Fibroblast of villous mesenchyme (primary cell): Measurements from ENCODE around the gene TYK2. TPM values are rescaled to one million over a fixed set of nuclear protein-coding genes. Genes with fewer than 3 reads are reported as not detected.

ENCODE experiments used
- DNase-seq: peaks from one replicate; pipeline ENCODE4 v3.0.0-alpha.2; 2010; ENCODE audit warnings: low read depth
- H3K4me3 ChIP-seq: 2 replicates; pipeline ENCODE4 v1.5.1; 2011; ENCODE audit warnings: low read depth, mild to moderate bottlenecking, low read length
- total RNA-seq: library from RNA; depleted of rRNA; stranded (reverse); fragments of >200 nt; gene quantifications from 2 replicates; pipeline ENCODE4 v1.2.3, GENCODE V29; 2012
- TF ChIP-seq, protein P1 (sequence below): IDR thresholded peaks from 2 replicates; pipeline ENCODE4 v1.5.1; 2012; ENCODE audit warnings: low read depth, mild to moderate bottlenecking, low read length; ENCODE audit not compliant: insufficient read depth

Gene TYK2
- total RNA-seq, 1 donor, result 83.8 TPM

DNA sequence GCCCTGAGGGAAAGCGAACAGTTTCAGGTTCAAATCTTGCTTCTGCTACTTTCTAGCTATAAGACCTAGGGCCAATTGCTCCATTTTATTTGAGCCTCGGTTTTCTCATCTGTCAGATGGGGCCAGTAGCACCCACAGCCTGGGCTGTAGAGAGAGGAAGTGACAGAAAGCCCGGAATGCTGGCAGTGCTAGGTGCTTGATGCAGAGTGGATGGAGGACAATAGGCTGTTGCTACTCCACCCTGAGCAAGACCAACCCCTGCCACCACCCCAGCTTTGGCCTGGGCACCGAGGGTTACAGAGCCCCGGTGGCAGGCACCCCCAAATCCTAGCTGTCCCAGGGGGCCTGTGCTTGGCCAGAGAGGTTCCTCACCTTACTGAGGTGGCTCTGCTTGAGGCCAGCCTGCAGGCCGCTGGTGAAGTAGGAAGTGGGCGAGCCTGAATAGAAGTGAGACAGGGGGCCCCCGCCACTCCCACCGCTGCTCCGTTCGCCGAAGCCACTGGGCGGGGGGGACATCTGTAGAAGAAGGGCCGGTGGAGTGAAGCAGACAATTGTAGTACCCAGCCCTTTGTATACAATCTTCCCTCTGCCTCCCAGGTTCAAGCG is 62.4 kb downstream of the TYK2 start:
- TF ChIP-seq, protein P1, sequence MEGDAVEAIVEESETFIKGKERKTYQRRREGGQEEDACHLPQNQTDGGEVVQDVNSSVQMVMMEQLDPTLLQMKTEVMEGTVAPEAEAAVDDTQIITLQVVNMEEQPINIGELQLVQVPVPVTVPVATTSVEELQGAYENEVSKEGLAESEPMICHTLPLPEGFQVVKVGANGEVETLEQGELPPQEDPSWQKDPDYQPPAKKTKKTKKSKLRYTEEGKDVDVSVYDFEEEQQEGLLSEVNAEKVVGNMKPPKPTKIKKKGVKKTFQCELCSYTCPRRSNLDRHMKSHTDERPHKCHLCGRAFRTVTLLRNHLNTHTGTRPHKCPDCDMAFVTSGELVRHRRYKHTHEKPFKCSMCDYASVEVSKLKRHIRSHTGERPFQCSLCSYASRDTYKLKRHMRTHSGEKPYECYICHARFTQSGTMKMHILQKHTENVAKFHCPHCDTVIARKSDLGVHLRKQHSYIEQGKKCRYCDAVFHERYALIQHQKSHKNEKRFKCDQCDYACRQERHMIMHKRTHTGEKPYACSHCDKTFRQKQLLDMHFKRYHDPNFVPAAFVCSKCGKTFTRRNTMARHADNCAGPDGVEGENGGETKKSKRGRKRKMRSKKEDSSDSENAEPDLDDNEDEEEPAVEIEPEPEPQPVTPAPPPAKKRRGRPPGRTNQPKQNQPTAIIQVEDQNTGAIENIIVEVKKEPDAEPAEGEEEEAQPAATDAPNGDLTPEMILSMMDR, result no peak
- DNase-seq, result no peak
- no peak overlapping the region for H3K4me3 ChIP-seq

DNA sequence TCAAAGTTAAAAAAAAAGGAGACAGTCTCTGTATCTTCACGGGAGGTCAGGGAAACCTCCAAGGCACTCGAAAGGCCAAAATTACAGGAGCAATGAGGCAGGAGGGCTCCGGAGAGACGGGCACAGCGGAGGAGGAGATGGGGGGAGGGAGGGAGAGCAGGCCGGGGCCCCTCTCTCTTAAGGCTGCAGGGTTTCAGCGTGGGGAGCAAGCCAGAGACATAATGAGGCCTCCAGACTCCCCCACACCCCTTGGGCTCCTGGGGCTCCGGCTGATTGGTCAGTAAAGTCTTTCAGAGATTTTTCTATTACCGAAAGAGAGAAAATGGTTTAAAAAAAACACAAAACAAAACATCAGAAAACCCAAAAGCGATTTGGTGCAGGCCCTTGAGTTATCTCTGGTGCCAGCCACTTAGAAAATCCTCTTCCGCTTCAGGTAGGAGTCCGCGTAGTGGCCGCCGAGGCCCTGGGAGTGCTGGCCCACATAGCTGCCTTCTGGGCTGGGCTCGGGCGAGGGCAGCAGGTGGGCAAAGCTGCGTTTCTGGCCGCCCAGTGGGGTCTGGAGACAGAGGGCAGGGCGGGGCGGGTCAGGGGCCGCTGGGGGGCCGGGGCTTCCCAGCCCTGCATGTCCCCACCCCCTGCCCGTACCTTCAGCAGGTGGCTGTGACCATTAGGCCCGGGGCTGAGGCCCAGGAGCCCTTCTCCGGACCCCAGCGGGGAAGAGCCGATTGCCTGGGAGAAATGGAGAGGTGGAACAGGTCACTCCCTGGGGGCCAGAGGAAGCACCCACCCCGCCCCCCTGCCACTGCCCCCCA is 63.1 kb downstream of the TYK2 start:
- TF ChIP-seq, protein P1, result no peak
- DNase-seq, result no peak
- H3K4me3 ChIP-seq, result no peak overlapping the region

DNA sequence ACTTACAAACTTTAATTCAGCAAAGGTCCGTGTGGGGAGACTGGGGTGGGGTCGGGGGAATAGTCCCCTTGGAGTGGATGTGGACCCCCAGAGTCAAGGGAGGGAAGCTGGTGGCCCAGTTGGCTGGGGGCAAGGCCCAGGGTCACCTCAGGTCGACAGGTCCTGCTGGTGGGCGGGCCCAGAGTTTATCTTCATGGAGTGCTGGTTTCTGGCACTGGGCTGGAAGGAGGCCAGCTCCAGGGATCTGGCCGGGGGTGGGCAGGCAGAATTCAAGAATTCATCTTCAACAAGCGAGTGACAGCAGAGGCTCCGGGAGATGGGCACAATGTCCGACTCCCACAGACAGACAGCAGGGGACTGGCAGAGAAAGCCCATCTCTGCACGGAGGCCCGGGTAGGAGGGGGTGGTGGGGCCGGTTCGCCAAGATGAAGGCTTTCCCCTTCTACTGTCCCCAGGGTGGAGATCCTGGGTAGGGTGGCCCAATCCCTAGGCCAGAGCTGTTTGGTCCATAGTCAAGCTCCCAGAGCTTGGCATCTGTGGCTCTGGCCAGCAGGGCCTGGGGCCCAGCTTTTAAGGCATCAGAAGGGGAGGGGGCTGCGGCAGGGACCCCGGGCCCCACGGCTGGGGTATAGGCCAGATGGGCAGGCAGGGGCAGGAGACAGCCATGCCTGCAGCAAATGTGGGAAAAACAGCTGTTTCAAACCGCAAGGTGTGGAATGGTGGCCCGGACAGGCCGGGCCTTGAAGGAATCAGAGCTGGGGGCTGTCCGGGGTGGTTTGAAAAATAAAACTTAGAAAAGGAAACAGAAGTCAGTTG is 63.9 kb downstream of the TYK2 start:
- no peak for DNase-seq
- H3K4me3 ChIP-seq, result no peak overlapping the region
- TF ChIP-seq, protein P1, result no peak

DNA sequence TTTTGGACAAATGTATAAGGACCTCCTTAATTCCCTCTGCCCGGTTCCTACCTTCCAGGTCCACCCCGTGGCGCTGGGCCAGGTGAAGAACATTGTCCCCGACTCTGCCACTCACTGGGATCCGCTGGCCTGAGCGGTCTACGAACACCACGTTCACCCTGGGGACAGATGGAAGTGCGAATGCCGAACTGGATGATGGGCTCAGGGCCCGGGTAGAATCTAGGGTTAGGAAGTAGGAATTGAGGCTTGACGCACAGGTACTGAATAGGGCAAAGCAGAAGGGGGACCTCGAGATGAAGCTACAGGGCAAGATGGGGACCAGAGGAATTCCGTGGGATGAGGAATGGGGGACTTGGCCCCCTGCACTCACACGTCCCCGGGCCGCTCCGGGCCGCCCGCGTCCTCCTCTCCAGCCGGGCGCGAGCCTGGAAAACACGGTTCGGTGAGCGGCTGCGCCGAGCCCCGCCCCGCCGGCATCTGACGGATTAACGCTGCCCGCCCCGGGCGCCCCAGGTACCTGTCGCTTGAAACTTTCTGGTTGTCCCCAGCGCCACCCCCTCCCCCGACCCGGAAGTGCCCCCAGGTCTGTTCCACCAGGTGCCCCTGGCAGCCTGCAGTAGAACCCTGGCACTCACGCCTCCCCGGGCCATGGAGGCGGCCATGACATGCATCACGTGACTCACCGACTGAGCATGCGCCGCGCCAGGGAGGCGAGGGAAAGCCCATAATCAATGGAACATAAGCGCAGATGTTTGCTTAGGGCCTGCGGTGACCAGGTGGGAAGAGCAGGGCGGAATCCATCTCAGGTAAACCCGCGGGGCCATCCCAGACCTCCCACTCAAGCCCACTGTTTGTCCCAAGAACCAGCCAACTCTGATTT is 64.8 kb downstream of the TYK2 start, which contains the start of gene FDX2:
TSS of gene FDX2 (minus strand) at position 681 of the 880 bp plus-strand sequence. CDS start at position 662, 19 bp downstream.
- DNase-seq, result peak; percentile 74
- TF ChIP-seq, protein P1, result no peak
- H3K4me3 ChIP-seq, result peak within 1 kb of the TSS; percentile 70

DNA sequence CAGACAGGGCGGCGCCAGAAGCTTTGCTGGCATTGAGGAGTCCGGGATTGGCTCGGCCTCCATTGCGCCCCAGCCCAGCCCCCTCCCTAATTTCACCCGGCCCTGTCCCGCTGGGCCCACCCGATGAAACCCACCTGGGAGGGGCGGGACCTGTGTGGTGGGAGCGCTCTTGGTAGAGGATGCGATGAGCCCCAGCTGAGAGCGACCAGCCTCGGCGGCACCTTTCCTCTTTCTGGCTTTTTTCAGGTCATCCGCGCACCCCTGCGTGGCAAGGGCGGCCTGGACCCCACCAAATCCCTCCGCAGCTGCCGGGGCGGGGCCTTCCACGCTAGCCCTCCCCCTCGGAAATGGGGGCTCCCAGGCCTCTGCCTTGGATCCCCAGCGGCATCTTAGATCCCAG is 70.9 kb downstream of the TYK2 start, which contains the start of gene ZGLP1:
TSS of gene ZGLP1 (minus strand) at position 393 of the 400 bp plus-strand sequence.
- H3K4me3 ChIP-seq, result no peak within 1 kb of the TSS
- no peak for DNase-seq
- TF ChIP-seq, protein P1, result no peak

DNA sequence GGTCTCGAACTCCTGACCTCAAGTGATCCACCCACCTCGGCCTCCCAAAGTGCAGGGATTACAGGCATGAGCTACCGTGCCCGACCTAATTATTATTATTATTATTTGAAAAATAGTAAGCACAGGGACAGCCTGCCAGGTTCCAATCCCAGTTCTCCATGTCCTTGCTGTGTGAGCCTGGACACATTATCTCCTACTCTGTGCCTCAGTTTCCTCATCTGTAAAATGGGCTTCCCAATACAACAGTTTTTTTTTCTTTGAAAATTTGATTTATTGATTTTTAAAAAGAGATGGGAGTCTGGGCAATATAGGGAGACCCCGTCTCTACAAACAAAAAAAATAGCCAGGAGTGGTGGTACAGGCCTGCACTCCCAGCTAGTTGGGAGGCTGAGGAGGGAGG is 74.0 kb downstream of the TYK2 start:
- TF ChIP-seq, protein P1, result no peak
- no peak overlapping the region for H3K4me3 ChIP-seq
- no peak for DNase-seq
